ENCODE data around the gene PADI3. TPM values are rescaled to one million over a fixed set of nuclear protein-coding genes. Genes with fewer than 3 reads are reported as not detected.

Gene PADI3
- total and polyA plus RNA-seq, 2 of the 13 experiments (the other 11 are each of a cell fraction or from before 2014, with no cell fraction given): not detected

GRCh38 chr1:17216078-17216477 lies 32.8 kb upstream of the PADI3 start (continued):
- TF ChIP-seq ZBTB40 (IDR thresholded peaks at IDR 0.05) (no peak), ZBTB40 (CRISPR knock-in tag; IDR thresholded peaks at IDR 0.05) (no peak), MTF1 (CRISPR knock-in tag; IDR thresholded peaks at IDR 0.05) (no peak), ZNF331 (CRISPR knock-in tag; IDR thresholded peaks at IDR 0.05) (no peak), CERS6 (CRISPR knock-in tag; IDR thresholded peaks at IDR 0.05) (no peak), HNRNPUL1 (IDR thresholded peaks at IDR 0.05; ENCODE audit: low read depth, low read length) (no peak), E2F2 (CRISPR knock-in tag; IDR thresholded peaks at IDR 0.05; ENCODE audit: borderline replicate concordance) (no peak), SALL2 (CRISPR knock-in tag; IDR thresholded peaks at IDR 0.05) (no peak), EEA1 (CRISPR knock-in tag; IDR thresholded peaks at IDR 0.05; ENCODE audit: borderline replicate concordance) (no peak), ELF1 (CRISPR knock-in tag; IDR thresholded peaks at IDR 0.05) (no peak)

Measured in HepG2 (cell line).